ENCODE measurements around the gene CDH4.

DNA sequence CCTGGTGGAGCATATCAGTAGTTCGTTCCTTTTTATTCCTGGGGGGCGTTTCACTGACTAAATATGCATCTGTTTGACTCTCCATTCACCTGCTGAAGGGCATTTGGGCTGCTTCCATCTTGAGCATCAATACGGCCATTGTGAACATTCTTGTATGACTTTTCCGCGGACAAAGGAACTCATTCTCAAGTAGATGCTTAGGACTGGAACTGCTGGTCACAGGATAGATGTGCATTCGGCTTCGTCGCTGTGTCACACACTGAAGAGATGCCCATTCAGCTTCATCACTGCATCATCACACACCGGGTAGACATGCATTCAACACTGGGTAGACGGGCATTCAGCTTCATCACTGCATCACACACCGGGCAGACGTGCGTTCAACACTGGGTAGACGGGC is 718.3 kb downstream of the CDH4 start:
- TF ChIP-seq, protein P1, sequence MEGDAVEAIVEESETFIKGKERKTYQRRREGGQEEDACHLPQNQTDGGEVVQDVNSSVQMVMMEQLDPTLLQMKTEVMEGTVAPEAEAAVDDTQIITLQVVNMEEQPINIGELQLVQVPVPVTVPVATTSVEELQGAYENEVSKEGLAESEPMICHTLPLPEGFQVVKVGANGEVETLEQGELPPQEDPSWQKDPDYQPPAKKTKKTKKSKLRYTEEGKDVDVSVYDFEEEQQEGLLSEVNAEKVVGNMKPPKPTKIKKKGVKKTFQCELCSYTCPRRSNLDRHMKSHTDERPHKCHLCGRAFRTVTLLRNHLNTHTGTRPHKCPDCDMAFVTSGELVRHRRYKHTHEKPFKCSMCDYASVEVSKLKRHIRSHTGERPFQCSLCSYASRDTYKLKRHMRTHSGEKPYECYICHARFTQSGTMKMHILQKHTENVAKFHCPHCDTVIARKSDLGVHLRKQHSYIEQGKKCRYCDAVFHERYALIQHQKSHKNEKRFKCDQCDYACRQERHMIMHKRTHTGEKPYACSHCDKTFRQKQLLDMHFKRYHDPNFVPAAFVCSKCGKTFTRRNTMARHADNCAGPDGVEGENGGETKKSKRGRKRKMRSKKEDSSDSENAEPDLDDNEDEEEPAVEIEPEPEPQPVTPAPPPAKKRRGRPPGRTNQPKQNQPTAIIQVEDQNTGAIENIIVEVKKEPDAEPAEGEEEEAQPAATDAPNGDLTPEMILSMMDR (IDR thresholded peaks at IDR 0.05; ENCODE audit: borderline replicate concordance, extremely low read depth, low read length, poor library complexity, severe bottlenecking): no peak
- TF ChIP-seq EZH2 (IDR thresholded peaks at IDR 0.05; ENCODE audit: borderline replicate concordance, low read depth, low read length, severe bottlenecking): no peak
